ENCODE data around the gene PTGES2. TPM values are rescaled to one million over a fixed set of nuclear protein-coding genes. Genes with fewer than 3 reads are reported as not detected.

Gene PTGES2
- total RNA-seq (2022; extraction: Qiagen RNA extraction) = 71.6 to 105 TPM (median 99.3 TPM) in 5 replicates

DNA sequence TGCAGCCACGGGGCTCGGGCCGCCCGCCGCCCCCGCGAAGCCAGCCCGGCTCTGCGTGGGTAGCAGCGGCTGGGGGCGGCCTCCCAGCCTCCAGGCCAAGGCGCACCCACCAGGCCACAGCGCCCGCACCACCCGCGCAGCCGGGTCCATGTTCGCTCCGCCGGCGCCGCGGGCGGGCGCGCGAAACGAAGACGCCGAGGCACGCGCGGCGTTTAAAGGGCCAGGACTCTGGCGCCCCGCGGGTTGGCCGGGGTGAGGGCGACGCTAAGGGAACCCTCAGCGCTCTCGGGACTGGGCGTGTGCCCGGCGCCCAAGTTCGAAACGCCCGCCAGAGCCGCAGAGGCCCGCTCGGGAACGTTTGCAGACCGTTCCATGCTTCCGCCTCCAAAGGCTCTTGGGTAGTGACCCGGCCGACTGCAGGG lies at the start of gene PTGES2:
Gene PTGES2, minus strand, starts transcription at position 162 of the 422 bp plus-strand sequence. Its CDS starts 12 bp downstream, at position 150.

GRCh38 chr9:128159784-128160602 lies 32.5 kb upstream of the PTGES2 start, which contains the start of gene BBLN:
Gene BBLN, plus strand, starts transcription at chr9:128160265. Its CDS starts 143 bp downstream, at chr9:128160408.

DNA sequence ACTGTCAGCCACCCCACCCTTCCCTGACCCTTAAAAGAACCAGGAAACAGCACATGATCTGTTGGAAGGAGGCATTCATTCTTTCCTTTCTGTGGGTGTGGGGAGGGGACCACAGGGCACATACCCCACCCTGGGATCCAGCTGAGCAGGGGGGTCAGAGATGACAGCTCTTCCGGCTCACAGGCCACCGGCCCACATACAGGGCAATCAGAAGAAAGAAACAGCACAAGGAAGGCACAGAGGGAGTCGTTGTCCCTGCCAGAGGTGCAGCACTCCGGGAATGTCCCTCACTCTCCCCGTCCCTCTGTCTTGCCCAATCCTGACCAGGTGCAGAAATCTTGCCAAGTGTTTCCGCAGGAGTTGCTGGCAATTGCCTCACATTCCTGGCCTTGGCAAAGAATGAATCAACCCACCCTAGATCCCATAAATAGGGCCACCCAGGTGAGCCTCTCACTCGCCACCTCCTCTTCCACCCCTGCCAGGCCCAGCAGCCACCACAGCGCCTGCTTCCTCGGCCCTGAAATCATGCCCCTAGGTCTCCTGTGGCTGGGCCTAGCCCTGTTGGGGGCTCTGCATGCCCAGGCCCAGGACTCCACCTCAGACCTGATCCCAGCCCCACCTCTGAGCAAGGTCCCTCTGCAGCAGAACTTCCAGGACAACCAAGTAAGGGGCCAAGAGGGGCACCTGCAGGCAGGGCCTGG lies 21.6 kb upstream of the PTGES2 start, which contains the start of gene LCN2:
Gene LCN2, plus strand, starts transcription at position 453 of the 701 bp plus-strand sequence. Its CDS starts 73 bp downstream, at position 526.

Other genes starting within 250 kb of the PTGES2 start
- gene ST6GALNAC6, start 228.1 kb downstream of the PTGES2 start, total RNA-seq (2022; extraction: Qiagen RNA extraction) = 21.1 to 25.8 TPM (median 22.7 TPM) in 5 replicates
- 13.8 to 18.8 TPM (median 16.9 TPM) in 5 replicates for gene ST6GALNAC4, start 210.7 kb downstream of the PTGES2 start, total RNA-seq (2022; extraction: Qiagen RNA extraction)
- 1.0 to 3.5 TPM (median 1.6 TPM) in 5 replicates for gene PIP5KL1, start 197.0 kb downstream of the PTGES2 start, total RNA-seq (2022; extraction: Qiagen RNA extraction)
- gene DPM2, start 189.9 kb downstream of the PTGES2 start, total RNA-seq (2022; extraction: Qiagen RNA extraction) = 37.0 to 44.2 TPM (median 41.4 TPM) in 5 replicates
- 43.3 to 63.4 TPM (median 52.2 TPM) in 5 replicates for gene EEIG1, start 146.7 kb downstream of the PTGES2 start, total RNA-seq (2022; extraction: Qiagen RNA extraction)
- 4.9 to 8.3 TPM (median 6.4 TPM) in 5 replicates for gene NAIF1, start 60.4 kb downstream of the PTGES2 start, total RNA-seq (2022; extraction: Qiagen RNA extraction)
- 7.5 to 9.5 TPM (median 9.1 TPM) in 5 replicates for gene SLC25A25, start 59.5 kb downstream of the PTGES2 start, total RNA-seq (2022; extraction: Qiagen RNA extraction)
- gene LCN2, start 21.7 kb upstream of the PTGES2 start, total RNA-seq (2022; extraction: Qiagen RNA extraction) = 2.7 to 5.2 TPM (median 4.3 TPM) in 5 replicates
- gene BBLN, start 32.5 kb upstream of the PTGES2 start, total RNA-seq (2022; extraction: Qiagen RNA extraction) = 43.1 to 66.3 TPM (median 62.6 TPM) in 5 replicates
- gene CIZ1, start 63.8 kb upstream of the PTGES2 start, total RNA-seq (2022; extraction: Qiagen RNA extraction) = 67.7 to 95.1 TPM (median 82.4 TPM) in 5 replicates
- 77.9 to 94.3 TPM (median 86.7 TPM) in 5 replicates for gene DNM1, start 75.7 kb upstream of the PTGES2 start, total RNA-seq (2022; extraction: Qiagen RNA extraction)
- 38.8 to 52.8 TPM (median 45.6 TPM) in 5 replicates for gene GOLGA2, start 148.3 kb upstream of the PTGES2 start, total RNA-seq (2022; extraction: Qiagen RNA extraction)
- 38.9 to 45.9 TPM (median 42.0 TPM) in 5 replicates for gene SWI5, start 148.5 kb upstream of the PTGES2 start, total RNA-seq (2022; extraction: Qiagen RNA extraction)
- gene TRUB2, start 194.7 kb upstream of the PTGES2 start, total RNA-seq (2022; extraction: Qiagen RNA extraction) = 42.8 to 49.8 TPM (median 46.5 TPM) in 5 replicates
- 52.3 to 65.2 TPM (median 57.5 TPM) in 5 replicates for gene COQ4, start 195.1 kb upstream of the PTGES2 start, total RNA-seq (2022; extraction: Qiagen RNA extraction)
- 35.9 to 47.8 TPM (median 45.7 TPM) in 5 replicates for gene SLC27A4, start 212.8 kb upstream of the PTGES2 start, total RNA-seq (2022; extraction: Qiagen RNA extraction)
- gene URM1, start 243.6 kb upstream of the PTGES2 start, total RNA-seq (2022; extraction: Qiagen RNA extraction) = 64.2 to 87.6 TPM (median 81.7 TPM) in 5 replicates

All from A549 treated with Mapracorat at 1 μM for 4 hours (cell line).